Measurements from ENCODE around the gene IGFL3. TPM values are rescaled to one million over a fixed set of nuclear protein-coding genes. Genes with fewer than 3 reads are reported as not detected.

IGFL3 gene
- total RNA-seq, 1 donor from 2014 or later: not detected

DNA sequence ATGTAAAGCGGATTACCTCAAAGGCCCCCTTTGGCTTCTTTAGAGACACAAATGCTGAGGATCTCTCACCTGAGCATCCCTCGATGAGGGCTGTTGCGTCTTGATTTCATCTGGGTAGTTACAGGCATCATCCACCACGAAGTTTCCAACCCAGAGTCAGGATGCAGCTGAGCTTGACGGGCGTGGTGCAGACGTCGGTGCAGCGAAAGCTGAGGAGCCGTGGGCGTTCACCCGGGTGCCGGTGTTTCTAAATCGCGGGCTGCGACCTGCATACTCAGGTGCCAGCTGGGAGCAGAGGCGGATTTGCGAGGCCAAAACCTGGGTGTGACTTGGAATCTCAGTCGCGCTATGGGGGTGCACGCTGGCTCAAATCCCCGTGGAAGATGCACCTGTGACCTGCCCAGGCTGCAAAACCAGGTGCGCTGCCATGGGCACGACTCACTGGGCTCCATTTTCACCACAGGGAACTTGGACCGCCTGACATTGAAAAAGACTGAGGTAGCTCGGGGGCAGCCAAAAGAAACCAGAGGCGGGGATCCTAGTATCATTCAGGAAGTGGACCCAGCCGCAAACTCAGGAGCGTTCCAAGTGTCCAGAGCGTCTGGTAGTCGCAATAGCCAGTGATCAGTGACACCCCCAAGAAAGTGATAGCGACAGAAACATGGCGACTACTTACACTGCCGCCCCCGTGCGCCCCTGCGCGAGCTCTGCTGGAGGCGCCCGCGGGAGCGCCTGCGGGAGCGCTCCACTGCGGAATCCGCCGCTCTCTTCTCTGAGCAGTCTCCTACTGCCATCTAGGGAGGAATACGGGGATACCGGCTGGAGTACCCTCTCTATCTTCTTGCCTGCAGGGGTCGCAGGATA, 47.3 kb downstream of the IGFL3 start:
- peak; percentile 85 to 86 for DNase-seq (ENCODE audit: low read depth in 2 of 2)

GRCh38 chr19:46076031-46076880, 48.2 kb downstream of the IGFL3 start:
- DNase-seq (ENCODE audit: low read depth in 2 of 2): no peak

- no peak for DNase-seq (ENCODE audit: low read depth in 2 of 2)
Observed at GRCh38 chr19:46073268-46073922, 51.1 kb downstream of the IGFL3 start.

Other genes with a start within 250 kb of the IGFL3 start
- gene IRF2BP1, start 238.5 kb downstream of the IGFL3 start, total RNA-seq: 13.1 and 20.0 TPM in 2 replicates
- 0.87 and 1.2 TPM in 2 replicates for gene MYPOP, start 222.1 kb downstream of the IGFL3 start, total RNA-seq
- gene NANOS2, start 209.9 kb downstream of the IGFL3 start, total RNA-seq: not detected in 2 replicates
- 3.7 and 6.2 TPM in 2 replicates for gene NOVA2, start 150.8 kb downstream of the IGFL3 start, total RNA-seq
- gene CCDC61, start 129.2 kb downstream of the IGFL3 start, total RNA-seq: 3.3 and 6.0 TPM in 2 replicates
- not detected in 2 replicates for gene PGLYRP1, start 101.6 kb downstream of the IGFL3 start, total RNA-seq
- not detected in 2 replicates for gene IGFL4, start 83.7 kb downstream of the IGFL3 start, total RNA-seq
- gene IGFL2, start 23.6 kb upstream of the IGFL3 start, total RNA-seq: not detected in 2 replicates
- gene IGFL1, start 105.1 kb upstream of the IGFL3 start, total RNA-seq: not detected in 2 replicates
- 13.5 and 54.6 TPM in 2 replicates for gene HIF3A, start 172.4 kb upstream of the IGFL3 start, total RNA-seq
- 55.1 and 61.3 TPM in 2 replicates for gene PPP5C, start 222.4 kb upstream of the IGFL3 start, total RNA-seq

Data from lung microvascular endothelial cell (primary cell).